Stimulated activated CD4-positive, alpha-beta T cell treated with anti-CD3 and anti-CD28 coated beads, Interleukin-1b, Interleukin-23, amount 100 ng/mL, for 4 hours (primary cell): ENCODE results near the gene GORASP1.

Experiments used
- DNase-seq, 2 donors: peaks; one replicate each; pipeline ENCODE4 v3.0.0-alpha.2; 2020; ENCODE audit warnings: low read depth in 2 of 2

Gene GORASP1

GRCh38 chr3:39107388-39108199 is at the start of gene GORASP1, which contains the start of gene TTC21A:
Gene GORASP1 (minus strand): TSS chr3:39107627. CDS start chr3:39107541, 86 bp downstream.
Gene TTC21A (plus strand): TSS chr3:39107680. CDS start chr3:39107838, 158 bp downstream.
- peak; percentile 50 to 55 for DNase-seq

GRCh38 chr3:39156421-39156820 is 49.0 kb upstream of the GORASP1 start:
- DNase-seq, result no peak

GRCh38 chr3:39154280-39155021 is 47.0 kb upstream of the GORASP1 start:
- DNase-seq, result no peak

GRCh38 chr3:39153977-39154279 is 46.5 kb upstream of the GORASP1 start:
- no peak for DNase-seq

GRCh38 chr3:39150803-39151631 is 43.6 kb upstream of the GORASP1 start:
- peak in 1 of 2 donors; percentile 70 for DNase-seq

GRCh38 chr3:39150148-39150802 is 42.8 kb upstream of the GORASP1 start:
- no peak for DNase-seq

- no peak for DNase-seq
These were observed 42.2 kb upstream of the GORASP1 start for GRCh38 chr3:39149498-39150147.

- no peak for DNase-seq
These were observed 41.6 kb upstream of the GORASP1 start for GRCh38 chr3:39149059-39149455.

- no peak for DNase-seq
These were observed 41.1 kb upstream of the GORASP1 start for GRCh38 chr3:39148435-39149058.

- no peak for DNase-seq
These were observed 40.4 kb upstream of the GORASP1 start for GRCh38 chr3:39147711-39148434.

- DNase-seq, result peak; percentile 64 to 67
These were observed 39.5 kb upstream of the GORASP1 start for GRCh38 chr3:39146611-39147591.

GRCh38 chr3:39146083-39146501 is 38.7 kb upstream of the GORASP1 start:
- DNase-seq, result no peak

- DNase-seq, result no peak
These were observed 37.4 kb upstream of the GORASP1 start for GRCh38 chr3:39144748-39145380.

GRCh38 chr3:39144095-39144747 is 36.8 kb upstream of the GORASP1 start:
- DNase-seq, result no peak

GRCh38 chr3:39143051-39143885 is 35.8 kb upstream of the GORASP1 start:
- DNase-seq, result no peak

- no peak for DNase-seq
These were observed 34.6 kb upstream of the GORASP1 start for GRCh38 chr3:39142067-39142466.
